ENCODE results near the gene MSLN.

- TF ChIP-seq CTCF (IDR thresholded peaks at IDR 0.05) (no peak), POLR2AphosphoS5 (IDR thresholded peaks at IDR 0.05) (no peak), POLR2A (IDR thresholded peaks at IDR 0.05) (no peak), EP300 (IDR thresholded peaks at IDR 0.05) (no peak)
These were observed 17.3 kb downstream of the MSLN start for GRCh38 chr16:777826-778225.
